ENCODE results near the gene HDDC3.
A peak's percentile ranks its signal among the peaks of the same experiment; 100 is the strongest.
"Not testable (repeated sequence)": the region's sequence is repeated elsewhere in the genome, so short reads cannot be mapped to it uniquely, and the experiment has no call there.

The HDDC3 gene

GRCh38 chr15:90909976-90910375, 22.4 kb downstream of the HDDC3 start:
- DNase-seq (ENCODE audit: low read depth) = no peak

GRCh38 chr15:90909449-90909848, 22.9 kb downstream of the HDDC3 start:
- DNase-seq (ENCODE audit: low read depth) = not testable (repeated sequence)

- DNase-seq (ENCODE audit: low read depth) = no peak
Measured at GRCh38 chr15:90907838-90908507, 24.4 kb downstream of the HDDC3 start.

GRCh38 chr15:90907051-90907660, 25.2 kb downstream of the HDDC3 start:
- DNase-seq (ENCODE audit: low read depth) = no peak

- DNase-seq (ENCODE audit: low read depth) = no peak
Measured at GRCh38 chr15:90906181-90906849, 26.0 kb downstream of the HDDC3 start.

- DNase-seq (ENCODE audit: low read depth) = no peak
Measured at GRCh38 chr15:90905306-90906180, 26.8 kb downstream of the HDDC3 start.

GRCh38 chr15:90904746-90905145, 27.6 kb downstream of the HDDC3 start:
- no peak for DNase-seq (ENCODE audit: low read depth)

- DNase-seq (ENCODE audit: low read depth) = peak; percentile 13
Measured at GRCh38 chr15:90903733-90904536, 28.4 kb downstream of the HDDC3 start.

GRCh38 chr15:90902840-90903732, 29.3 kb downstream of the HDDC3 start, which contains the start of gene MAN2A2:
TSS of gene MAN2A2 (plus strand) at chr15:90903302. CDS start at chr15:90904208, 906 bp downstream.
- peak; percentile 62 for DNase-seq (ENCODE audit: low read depth)

GRCh38 chr15:90902040-90902839, 30.1 kb downstream of the HDDC3 start:
- DNase-seq (ENCODE audit: low read depth) = peak; percentile 81

GRCh38 chr15:90901175-90902039, 30.9 kb downstream of the HDDC3 start:
- peak; percentile 8 for DNase-seq (ENCODE audit: low read depth)

GRCh38 chr15:90897131-90897655, 35.2 kb downstream of the HDDC3 start:
- DNase-seq (ENCODE audit: low read depth) = not testable (repeated sequence)

GRCh38 chr15:90895571-90896117, 36.7 kb downstream of the HDDC3 start:
- DNase-seq (ENCODE audit: low read depth) = peak; percentile 41

GRCh38 chr15:90893175-90894090, 38.9 kb downstream of the HDDC3 start:
- DNase-seq (ENCODE audit: low read depth) = no peak

GRCh38 chr15:90892498-90893174, 39.7 kb downstream of the HDDC3 start:
- no peak for DNase-seq (ENCODE audit: low read depth)

GRCh38 chr15:90892023-90892422, 40.3 kb downstream of the HDDC3 start:
- DNase-seq (ENCODE audit: low read depth) = no peak
